Measurements from ENCODE around the gene ZBP1. TPM values are rescaled to one million over a fixed set of nuclear protein-coding genes. Genes with fewer than 3 reads are reported as not detected.

ZBP1 gene
- total RNA-seq, 1 donor from 2014 or later: not detected

DNA sequence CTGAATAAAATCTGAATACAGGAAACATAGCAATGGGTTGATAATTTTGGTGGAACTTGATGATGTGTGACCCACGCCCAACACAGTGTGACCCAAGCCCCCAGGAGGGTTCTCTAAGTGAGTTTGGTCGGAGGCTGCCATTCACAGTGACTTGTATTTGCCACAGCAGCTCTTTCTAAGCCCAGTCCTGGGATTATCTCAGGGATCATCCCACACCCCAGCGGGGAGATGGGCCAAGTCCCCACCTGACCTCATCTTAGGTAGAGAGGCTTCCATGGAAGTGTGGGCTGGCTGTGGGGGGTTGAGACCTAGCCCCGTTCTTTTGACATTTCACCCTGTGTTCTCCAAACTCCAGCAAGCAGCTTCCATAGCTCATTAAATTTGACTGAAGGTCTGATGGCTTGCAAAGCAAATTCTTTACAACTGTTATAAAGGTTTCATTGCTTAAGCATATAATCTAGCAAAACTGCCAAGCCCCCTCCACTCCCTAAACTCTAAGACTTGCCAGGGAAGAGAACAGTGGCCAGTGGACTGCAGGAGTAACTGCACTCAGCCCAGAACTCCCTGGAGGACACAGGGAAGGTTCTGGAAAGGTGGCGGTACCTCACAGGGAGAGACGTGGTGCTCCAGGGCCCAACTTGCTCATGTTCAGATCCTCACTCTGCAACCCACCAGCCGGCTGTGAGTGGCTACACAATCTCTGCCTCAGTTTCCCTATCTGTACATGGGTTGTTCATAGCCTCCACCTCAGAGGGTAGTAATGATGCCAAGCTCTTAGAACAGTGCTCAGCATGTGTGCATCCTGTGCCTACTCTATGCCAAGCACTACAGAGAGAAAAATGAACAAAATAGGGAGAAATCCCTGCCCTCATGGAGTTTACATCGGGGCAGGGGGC, 60.3 kb downstream of the ZBP1 start:
- Mint-ChIP-seq H3K27me3 (peaks cover 37% of the 10 kb centered on the region), H3K9me3 (ENCODE audit: low read depth) (no peaks in the 10 kb centered on the region), H3K27ac (no peak overlapping the region), H3K36me3 (ENCODE audit: insufficient read depth) (no peaks in the 10 kb centered on the region), H3K4me1 (ENCODE audit: low read depth) (peaks cover 2% of the 10 kb centered on the region), H3K4me3 (ENCODE audit: low read depth) (no peak overlapping the region)
- TF ChIP-seq, protein P1, sequence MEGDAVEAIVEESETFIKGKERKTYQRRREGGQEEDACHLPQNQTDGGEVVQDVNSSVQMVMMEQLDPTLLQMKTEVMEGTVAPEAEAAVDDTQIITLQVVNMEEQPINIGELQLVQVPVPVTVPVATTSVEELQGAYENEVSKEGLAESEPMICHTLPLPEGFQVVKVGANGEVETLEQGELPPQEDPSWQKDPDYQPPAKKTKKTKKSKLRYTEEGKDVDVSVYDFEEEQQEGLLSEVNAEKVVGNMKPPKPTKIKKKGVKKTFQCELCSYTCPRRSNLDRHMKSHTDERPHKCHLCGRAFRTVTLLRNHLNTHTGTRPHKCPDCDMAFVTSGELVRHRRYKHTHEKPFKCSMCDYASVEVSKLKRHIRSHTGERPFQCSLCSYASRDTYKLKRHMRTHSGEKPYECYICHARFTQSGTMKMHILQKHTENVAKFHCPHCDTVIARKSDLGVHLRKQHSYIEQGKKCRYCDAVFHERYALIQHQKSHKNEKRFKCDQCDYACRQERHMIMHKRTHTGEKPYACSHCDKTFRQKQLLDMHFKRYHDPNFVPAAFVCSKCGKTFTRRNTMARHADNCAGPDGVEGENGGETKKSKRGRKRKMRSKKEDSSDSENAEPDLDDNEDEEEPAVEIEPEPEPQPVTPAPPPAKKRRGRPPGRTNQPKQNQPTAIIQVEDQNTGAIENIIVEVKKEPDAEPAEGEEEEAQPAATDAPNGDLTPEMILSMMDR (IDR thresholded peaks at IDR 0.05; ENCODE audit: unreplicated experiment): no peak
- no peak for DNase-seq (ENCODE audit: low spot score, unreplicated experiment)

GRCh38 chr20:57559289-57559634, 61.0 kb downstream of the ZBP1 start:
- TF ChIP-seq, protein P1 (IDR thresholded peaks at IDR 0.05; ENCODE audit: unreplicated experiment): no peak
- no peak for DNase-seq (ENCODE audit: low spot score, unreplicated experiment)
- H3K4me1 Mint-ChIP-seq (ENCODE audit: low read depth): peaks cover 2% of the 10 kb centered on the region
- no peak overlapping the region for H3K27ac Mint-ChIP-seq
- peaks cover 39% of the 10 kb centered on the region for H3K27me3 Mint-ChIP-seq
- H3K36me3 Mint-ChIP-seq (ENCODE audit: insufficient read depth): no peaks in the 10 kb centered on the region
- H3K9me3 Mint-ChIP-seq (ENCODE audit: low read depth): no peaks in the 10 kb centered on the region
- no peak overlapping the region for H3K4me3 Mint-ChIP-seq (ENCODE audit: low read depth)

- no peak for DNase-seq (ENCODE audit: low spot score, unreplicated experiment)
- H3K4me3 Mint-ChIP-seq (ENCODE audit: low read depth): no peak overlapping the region
- no peaks in the 10 kb centered on the region for H3K9me3 Mint-ChIP-seq (ENCODE audit: low read depth)
- H3K36me3 Mint-ChIP-seq (ENCODE audit: insufficient read depth): no peaks in the 10 kb centered on the region
- peaks cover 43% of the 10 kb centered on the region for H3K27me3 Mint-ChIP-seq
- no peak overlapping the region for H3K27ac Mint-ChIP-seq
- TF ChIP-seq, protein P1 (IDR thresholded peaks at IDR 0.05; ENCODE audit: unreplicated experiment): no peak
- H3K4me1 Mint-ChIP-seq (ENCODE audit: low read depth): peaks cover 2% of the 10 kb centered on the region
These were observed 61.5 kb downstream of the ZBP1 start for GRCh38 chr20:57558614-57559288.

- DNase-seq (ENCODE audit: low spot score, unreplicated experiment): no peak
- Mint-ChIP-seq H3K36me3 (ENCODE audit: insufficient read depth) (no peaks in the 10 kb centered on the region), H3K27me3 (peaks cover 47% of the 10 kb centered on the region), H3K9me3 (ENCODE audit: low read depth) (no peaks in the 10 kb centered on the region), H3K27ac (no peak overlapping the region), H3K4me1 (ENCODE audit: low read depth) (peaks cover 2% of the 10 kb centered on the region), H3K4me3 (ENCODE audit: low read depth) (no peak overlapping the region)
- TF ChIP-seq, protein P1 (IDR thresholded peaks at IDR 0.05; ENCODE audit: unreplicated experiment): no peak
These were observed 62.2 kb downstream of the ZBP1 start for GRCh38 chr20:57557926-57558613.

DNA sequence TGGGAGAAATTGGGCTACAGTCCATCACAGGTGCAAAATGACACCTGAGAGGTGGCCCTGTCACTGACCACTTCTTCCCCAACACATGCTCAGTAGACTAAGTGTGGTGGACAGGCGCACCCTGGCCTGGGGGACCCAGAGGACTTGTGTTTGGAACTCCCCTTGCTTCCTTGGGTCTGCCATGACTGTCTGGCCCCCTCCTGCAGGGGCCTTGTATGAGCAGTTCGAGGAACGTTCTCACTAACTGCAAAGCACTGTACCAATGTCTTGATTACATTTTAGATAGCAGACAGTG, 63.3 kb downstream of the ZBP1 start:
- no peaks in the 10 kb centered on the region for H3K9me3 Mint-ChIP-seq (ENCODE audit: low read depth)

More for the DNA sequence above, 63.3 kb downstream of the ZBP1 start:
- Mint-ChIP-seq H3K4me3 (ENCODE audit: low read depth) (no peak overlapping the region), H3K27me3 (peaks cover 49% of the 10 kb centered on the region), H3K27ac (no peak overlapping the region), H3K4me1 (ENCODE audit: low read depth) (peaks cover 2% of the 10 kb centered on the region), H3K36me3 (ENCODE audit: insufficient read depth) (no peaks in the 10 kb centered on the region)
- DNase-seq (ENCODE audit: low spot score, unreplicated experiment): no peak
- TF ChIP-seq, protein P1 (IDR thresholded peaks at IDR 0.05; ENCODE audit: unreplicated experiment): no peak

Measured in progenitor cell of endocrine pancreas (in vitro differentiated cells).